K562 treated with DMSO at 1 percent for 12 hours (cell line): ENCODE results near the gene ZNF394. TPM values are rescaled to one million over a fixed set of nuclear protein-coding genes. Genes with fewer than 3 reads are reported as not detected.

Experiments
- total RNA-seq: library from RNA; unstranded; fragments of 300-600 nt; gene quantifications from 2 replicates; pipeline ENCODE4 v1.2.3, GENCODE V29; 2022; ENCODE audit not compliant: insufficient read depth

ZNF394 gene
- 18.0 and 28.2 TPM in 2 replicates for total RNA-seq

GRCh38 chr7:99499721-99500636, at the start of gene ZNF394:
Gene ZNF394, minus strand, starts transcription at chr7:99500281. Its CDS starts 188 bp downstream, at chr7:99500093.

DNA sequence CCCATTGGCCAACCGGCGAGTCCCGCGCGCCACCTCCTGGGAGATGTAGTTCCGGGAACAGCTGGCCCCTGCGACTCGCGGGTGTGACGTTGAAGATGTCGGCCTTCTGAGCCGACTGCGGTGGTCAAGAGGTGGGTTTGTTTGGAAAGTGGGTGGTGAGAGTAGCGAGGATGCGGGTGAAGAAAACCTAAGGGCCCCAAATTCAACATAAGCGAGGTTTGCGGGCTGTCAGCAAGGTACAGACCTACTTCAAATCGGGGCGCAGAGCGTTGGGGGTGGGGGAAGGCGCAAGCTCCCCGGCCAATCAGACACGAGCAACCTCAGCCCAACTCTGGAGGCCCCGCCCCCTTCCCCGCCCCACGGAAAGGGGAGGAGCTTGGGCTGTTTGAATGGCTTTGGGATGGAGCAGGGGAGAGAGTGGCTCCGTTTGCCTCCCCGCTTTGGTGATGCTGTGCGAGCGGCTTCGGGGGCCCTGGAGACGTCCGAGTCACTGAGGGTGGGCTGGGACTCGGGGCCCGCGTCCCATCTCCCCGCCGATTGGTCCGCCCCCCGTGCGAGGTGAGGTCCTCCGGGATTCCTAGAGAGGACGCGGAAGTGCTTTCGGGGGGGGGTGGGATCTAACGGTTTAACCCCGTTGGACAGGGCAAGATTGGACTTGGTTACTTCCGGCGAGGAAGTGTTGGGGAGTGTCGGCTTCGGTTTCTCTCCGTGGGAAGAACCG, 4.7 kb upstream of the ZNF394 start, which contains the start of gene ZKSCAN5:
Gene ZKSCAN5, plus strand, starts transcription at position 60 of the 721 bp plus-strand sequence. CDS start 1,383 bp downstream, outside the sequence.

DNA sequence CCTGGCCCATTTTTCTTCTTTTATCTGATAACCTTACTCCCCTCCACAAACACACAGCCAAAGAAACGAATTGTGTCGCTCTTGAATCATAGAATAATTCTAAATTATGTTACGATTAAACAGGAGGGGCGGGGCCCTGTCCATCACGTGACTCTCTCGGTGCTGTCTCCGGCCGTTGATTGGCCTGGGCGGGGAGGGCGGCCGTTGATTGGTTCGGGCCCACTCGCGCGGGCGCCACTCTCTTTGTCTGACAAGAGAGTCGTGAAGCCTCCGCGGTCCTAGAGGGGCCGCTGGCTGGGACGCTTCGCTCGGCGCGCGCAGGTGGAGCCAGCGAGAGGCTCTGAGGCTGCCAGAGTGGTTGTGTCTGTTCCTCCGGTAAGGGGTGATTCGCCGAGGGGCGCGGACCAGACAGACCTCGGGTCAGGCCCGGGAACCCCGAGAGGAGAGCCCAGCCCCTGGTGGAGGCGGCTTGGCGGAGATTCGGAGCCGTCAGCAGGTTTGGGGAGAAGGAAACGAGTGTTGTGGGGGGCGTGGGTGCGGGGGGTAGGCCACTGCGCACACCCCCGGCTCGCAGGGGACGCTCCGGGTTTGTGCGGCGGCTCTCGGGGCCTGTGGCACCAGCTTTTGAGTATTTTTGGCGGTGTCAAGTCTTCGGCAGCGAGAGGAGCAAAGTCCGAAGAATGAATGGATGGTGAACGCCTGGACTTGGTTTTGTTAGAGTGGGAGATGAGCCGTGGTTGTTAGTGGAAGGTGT, 27.3 kb downstream of the ZNF394 start, which contains the start of gene ZNF789:
Gene ZNF789, plus strand, starts transcription at position 330 of the 754 bp plus-strand sequence. CDS start 3,567 bp downstream, outside the sequence.

Other genes with a start within 250 kb of the ZNF394 start
- gene MYH16, start 227.4 kb downstream of the ZNF394 start, total RNA-seq: not detected in 2 replicates
- 116 and 161 TPM in 2 replicates for gene ARPC1A, start 174.4 kb downstream of the ZNF394 start, total RNA-seq
- gene ARPC1B, start 125.6 kb downstream of the ZNF394 start, total RNA-seq: 633 and 716 TPM in 2 replicates
- gene PDAP1, start 91.7 kb downstream of the ZNF394 start, total RNA-seq: 114 and 162 TPM in 2 replicates
- 267 and 275 TPM in 2 replicates for gene BUD31, start 91.3 kb downstream of the ZNF394 start, total RNA-seq
- gene PTCD1, start 61.5 kb downstream of the ZNF394 start, total RNA-seq: 8.7 and 11.1 TPM in 2 replicates
- gene CPSF4, start 61.3 kb downstream of the ZNF394 start, total RNA-seq: 71.2 and 94.9 TPM in 2 replicates
- gene ATP5MF, start 34.1 kb downstream of the ZNF394 start, total RNA-seq: 1,063 and 1,126 TPM in 2 replicates
- gene ZNF789, start 27.4 kb downstream of the ZNF394 start, total RNA-seq: 7.2 and 22.3 TPM in 2 replicates
- 6.2 and 15.0 TPM in 2 replicates for gene ZKSCAN5, start 4.4 kb upstream of the ZNF394 start, total RNA-seq
- 3.5 and 11.1 TPM in 2 replicates for gene FAM200A, start 51.8 kb upstream of the ZNF394 start, total RNA-seq
- gene ZNF655, start 58.4 kb upstream of the ZNF394 start, total RNA-seq: 37.2 and 85.5 TPM in 2 replicates
- not detected in 2 replicates for gene TMEM225B, start 98.0 kb upstream of the ZNF394 start, total RNA-seq
- 6.8 and 12.2 TPM in 2 replicates for gene ZSCAN25, start 116.7 kb upstream of the ZNF394 start, total RNA-seq
- 3.2 and 11.1 TPM in 2 replicates for gene CYP3A5, start 179.7 kb upstream of the ZNF394 start, total RNA-seq
- not detected in 2 replicates for gene CYP3A7, start 234.9 kb upstream of the ZNF394 start, total RNA-seq